ENCODE measurements around the gene IL1A.

The IL1A gene

GRCh38 chr2:112733456-112733855, 50.8 kb downstream of the IL1A start:
- no peak for DNase-seq (ENCODE audit: low spot score)
- TF ChIP-seq CTCF (IDR thresholded peaks at IDR 0.05; ENCODE audit: borderline replicate concordance, control extremely low read depth, extremely low read depth, insufficient read depth, missing control alignments), result no peak
- in situ Hi-C loops (cut with MboI; ENCODE audit: low sequenced_read_pairs, unreplicated experiment), result loop anchor here (10.0 kb wide), 1 partner anchor 139 kb away; no protein-coding TSS in a partner anchor

GRCh38 chr2:112731479-112731878, 52.8 kb downstream of the IL1A start:
- DNase-seq (ENCODE audit: low spot score), result no peak
- TF ChIP-seq CTCF (IDR thresholded peaks at IDR 0.05; ENCODE audit: borderline replicate concordance, control extremely low read depth, extremely low read depth, insufficient read depth, missing control alignments), result no peak
- in situ Hi-C loops (cut with MboI; ENCODE audit: low sequenced_read_pairs, unreplicated experiment), result loop anchor here (10.0 kb wide), 1 partner anchor 137 kb away; no protein-coding TSS in a partner anchor

GRCh38 chr2:112730791-112731190, 53.5 kb downstream of the IL1A start:
- no peak for DNase-seq (ENCODE audit: low spot score)

GRCh38 chr2:112730216-112730615, 54.1 kb downstream of the IL1A start:
- no peak for TF ChIP-seq CTCF (IDR thresholded peaks at IDR 0.05; ENCODE audit: borderline replicate concordance, control extremely low read depth, extremely low read depth, insufficient read depth, missing control alignments)
- no peak for DNase-seq (ENCODE audit: low spot score)
- in situ Hi-C loops (cut with MboI; ENCODE audit: low sequenced_read_pairs, unreplicated experiment), result loop anchor here (10.0 kb wide), 1 partner anchor 135 kb away; no protein-coding TSS in a partner anchor

More at GRCh38 chr2:112730791-112731190, 53.5 kb downstream of the IL1A start:
- in situ Hi-C loops (cut with MboI; ENCODE audit: low sequenced_read_pairs, unreplicated experiment), result loop anchor here (10.0 kb wide), 1 partner anchor 136 kb away; no protein-coding TSS in a partner anchor
- no peak for TF ChIP-seq CTCF (IDR thresholded peaks at IDR 0.05; ENCODE audit: borderline replicate concordance, control extremely low read depth, extremely low read depth, insufficient read depth, missing control alignments)

- no peak for DNase-seq (ENCODE audit: low spot score)
- TF ChIP-seq CTCF (IDR thresholded peaks at IDR 0.05; ENCODE audit: borderline replicate concordance, control extremely low read depth, extremely low read depth, insufficient read depth, missing control alignments), result no peak
- in situ Hi-C loops (cut with MboI; ENCODE audit: low sequenced_read_pairs, unreplicated experiment), result loop anchor here (10.0 kb wide), 1 partner anchor 104 kb away; no protein-coding TSS in a partner anchor
These were observed 55.7 kb downstream of the IL1A start for GRCh38 chr2:112728378-112729175.

- in situ Hi-C loops (cut with MboI; ENCODE audit: low sequenced_read_pairs, unreplicated experiment), result loop anchor here (10.0 kb wide), 1 partner anchor 103 kb away; no protein-coding TSS in a partner anchor
- no peak for TF ChIP-seq CTCF (IDR thresholded peaks at IDR 0.05; ENCODE audit: borderline replicate concordance, control extremely low read depth, extremely low read depth, insufficient read depth, missing control alignments)
- DNase-seq (ENCODE audit: low spot score), result no peak
These were observed 56.3 kb downstream of the IL1A start for GRCh38 chr2:112728029-112728362.

All from GM13976 (cell line).